ENCODE measurements around the gene PLAAT4. TPM values are rescaled to one million over a fixed set of nuclear protein-coding genes. Genes with fewer than 3 reads are reported as not detected.

The PLAAT4 gene
- total RNA-seq, 1 experiment from 2014 or later = 0.52 TPM

- TF ChIP-seq REST (IDR thresholded peaks at IDR 0.05; ENCODE audit: low read depth) = no peak
- TF ChIP-seq CEBPB (IDR thresholded peaks at IDR 0.05; ENCODE audit: low read depth) = no peak
- TF ChIP-seq TCF7L2 (IDR thresholded peaks at IDR 0.05; ENCODE audit: borderline replicate concordance, extremely low read depth, insufficient read depth, insufficient read length) = no peak
- no peak for TF ChIP-seq CBX3 (IDR thresholded peaks at IDR 0.05; ENCODE audit: low read depth)
- TF ChIP-seq ELF1 (IDR thresholded peaks at IDR 0.05; ENCODE audit: borderline replicate concordance, low read depth) = no peak
- no peak for TF ChIP-seq SP1 (IDR thresholded peaks at IDR 0.05; ENCODE audit: low read depth)
- TF ChIP-seq YY1 (IDR thresholded peaks at IDR 0.05; ENCODE audit: extremely low read depth, insufficient replicate concordance, low read depth, low read length) = no peak
- TF ChIP-seq SIN3A (IDR thresholded peaks at IDR 0.05; ENCODE audit: low read depth) = no peak
- TF ChIP-seq SRF (IDR thresholded peaks at IDR 0.05; ENCODE audit: low read depth) = no peak
These were observed 52.4 kb downstream of the PLAAT4 start (continued) for GRCh38 chr11:63589000-63589399.

- H3K36me3 ChIP-seq (ENCODE audit: control insufficient read depth in 1 of 2, insufficient read depth in 2 of 2, low read length in 2 of 2) = 0 out of 4 replicates have a peak, but pooled peaks cover 0 to 4% of the 10 kb centered on the region in 2 experiments
- BruUV-seq (replicated peaks) = no TSS peak
- no peaks in the 10 kb centered on the region for H3K9me2 ChIP-seq (ENCODE audit: insufficient read depth)
- intact Hi-C loops (cut with micrococcal nuclease) = no loop called here
- H2AFZ ChIP-seq (ENCODE audit: low read depth, low read length, poor library complexity, severe bottlenecking) = no peak overlapping the region
- RAD21 ChIA-PET (ENCODE audit: low non-redundant PET in 1 of 2, low total read pairs in 2 of 2, uncharacterized antibody in 2 of 2, unreplicated experiment in 2 of 2) = interaction anchor here in 1 of 2 experiments (0.6 kb wide), 1 partner anchor 580 kb away, joined by 3 read pairs; no protein-coding TSS in a partner anchor
- no peaks in the 10 kb centered on the region for H4K20me1 ChIP-seq (ENCODE audit: insufficient read depth)
- no peak overlapping the region for H3K27ac ChIP-seq (ENCODE audit: low read depth, low read length)
- H3K4me2 ChIP-seq (ENCODE audit: low read length) = no peak overlapping the region
- CTCF ChIA-PET = interaction anchor here (1.4 kb wide), 1 partner anchor 16 kb away, joined by 4 read pairs; no protein-coding TSS in a partner anchor
- POLR2A ChIA-PET = no interaction called here
- H3K9me3 ChIP-seq (ENCODE audit: control insufficient read depth in 1 of 2, insufficient read depth in 1 of 2, low read depth in 1 of 2, low read length in 2 of 2) = no peaks in the 10 kb centered on the region
- no peaks in the 10 kb centered on the region for H3K79me2 ChIP-seq (ENCODE audit: insufficient read depth, low read length)
- ATAC-seq = no peak
- H3K4me1 ChIP-seq (ENCODE audit: control insufficient read depth in 1 of 2, insufficient read depth in 2 of 2, low read length in 2 of 2) = no peaks in the 10 kb centered on the region
- H3K4me3 ChIP-seq (replicated peaks in 1 of 2; ENCODE audit: low read depth in 1 of 2, low read length in 2 of 2) = no peak overlapping the region
- no peak for DNase-seq (ENCODE audit: low read depth, low spot score)
- TF ChIP-seq MAX (IDR thresholded peaks at IDR 0.05) (no peak), ELF1 (IDR thresholded peaks at IDR 0.05; ENCODE audit: borderline replicate concordance, low read depth) (no peak)
- H3K27me3 ChIP-seq (ENCODE audit: insufficient read depth, low read length) = no peaks in the 10 kb centered on the region
- H3K9ac ChIP-seq (ENCODE audit: low read length) = no peak overlapping the region
These were observed 53.6 kb downstream of the PLAAT4 start for GRCh38 chr11:63590024-63590788.
